Activated CD4-positive, alpha-beta T cell treated with anti-CD3 and anti-CD28 coated beads, Interleukin-10, Interleukin-2, amounts not matched to agents 100 ng/mL and 50 ng/mL, durations not matched to agents 16 hours and 8 hours (primary cell): ENCODE results near the gene TMBIM1.
"Not testable (repeated sequence)": the region's sequence is repeated elsewhere in the genome, so short reads cannot be mapped to it uniquely, and the experiment has no call there.

ENCODE experiments used
- DNase-seq: peaks from one replicate; pipeline ENCODE4 v3.0.0-alpha.2; 2020

TMBIM1 gene

GRCh38 chr2:218317835-218318234 lies 25.5 kb upstream of the TMBIM1 start:
- DNase-seq, result no peak

- DNase-seq, result no peak
These were observed 25.0 kb upstream of the TMBIM1 start for GRCh38 chr2:218317303-218317630.

- DNase-seq, result no peak
These were observed 23.1 kb upstream of the TMBIM1 start for GRCh38 chr2:218315397-218315796.

- not testable (repeated sequence) for DNase-seq
These were observed 22.5 kb upstream of the TMBIM1 start for GRCh38 chr2:218314764-218315163.

GRCh38 chr2:218313356-218313755 lies 21.1 kb upstream of the TMBIM1 start:
- no peak for DNase-seq

GRCh38 chr2:218312267-218312756 lies 20.0 kb upstream of the TMBIM1 start:
- DNase-seq, result no peak

- DNase-seq, result not testable (repeated sequence)
These were observed 19.4 kb upstream of the TMBIM1 start for GRCh38 chr2:218311541-218312266.

- no peak for DNase-seq
These were observed 18.7 kb upstream of the TMBIM1 start for GRCh38 chr2:218310853-218311540.

GRCh38 chr2:218307415-218308090 lies 15.2 kb upstream of the TMBIM1 start:
- DNase-seq, result no peak

GRCh38 chr2:218306184-218306920 lies 14.0 kb upstream of the TMBIM1 start:
- no peak for DNase-seq

GRCh38 chr2:218305383-218305782 lies 13.1 kb upstream of the TMBIM1 start:
- no peak for DNase-seq

GRCh38 chr2:218301176-218301819 lies 9.0 kb upstream of the TMBIM1 start:
- DNase-seq, result peak; percentile 91

GRCh38 chr2:218300141-218300540 lies 7.8 kb upstream of the TMBIM1 start:
- DNase-seq, result no peak

GRCh38 chr2:218298314-218298875 lies 6.1 kb upstream of the TMBIM1 start:
- DNase-seq, result no peak

- DNase-seq, result no peak
These were observed 4.5 kb upstream of the TMBIM1 start for GRCh38 chr2:218296847-218297246.

GRCh38 chr2:218296200-218296599 lies 3.9 kb upstream of the TMBIM1 start:
- DNase-seq, result no peak

- peak; percentile 10 for DNase-seq
These were observed 2.7 kb upstream of the TMBIM1 start for GRCh38 chr2:218295029-218295428.

- DNase-seq, result no peak
These were observed 2.2 kb upstream of the TMBIM1 start for GRCh38 chr2:218294430-218295022.

GRCh38 chr2:218293715-218294429 lies 1.6 kb upstream of the TMBIM1 start:
- no peak for DNase-seq

GRCh38 chr2:218291318-218292047 lies 820 bp downstream of the TMBIM1 start:
- peak; percentile 33 for DNase-seq
